Calu3 (cell line): ENCODE results near the gene NCK2. TPM values are rescaled to one million over a fixed set of nuclear protein-coding genes. Genes with fewer than 3 reads are reported as not detected.

Source experiments
- BruUV-seq: library from RNA; stranded (reverse); fragments of 400-500 nt; replicated peaks from 2 replicates; lab custom pipeline; 2021; lab: Mats Ljungman, UMichigan
- CTCF ChIA-PET: fragments of 300-600 bp; sonication (Branson Sonifier 250); formaldehyde crosslinking; loops from one replicate; lab custom pipeline; 2022; ENCODE audit warnings: antibody characterized with exemption; lab: Charles Lee
- DNase-seq: peaks from one replicate; pipeline ENCODE4 v3.0.0; 2022
- H3K27ac Mint-ChIP-seq: one replicate; pipeline ENCODE4 v1.8.0; 2022; ENCODE audit warnings: mixed read lengths; ENCODE audit not compliant: unreplicated experiment
- H3K27me3 Mint-ChIP-seq: one replicate; pipeline ENCODE4 v1.8.0; 2022; ENCODE audit warnings: mixed read lengths; ENCODE audit not compliant: unreplicated experiment
- H3K36me3 Mint-ChIP-seq: one replicate; pipeline ENCODE4 v1.8.0; 2022; ENCODE audit warnings: mild to moderate bottlenecking, moderate library complexity, mixed read lengths; ENCODE audit not compliant: insufficient read depth, unreplicated experiment
- H3K4me1 Mint-ChIP-seq: one replicate; pipeline ENCODE4 v1.8.0; 2022; ENCODE audit warnings: mild to moderate bottlenecking, low read depth, mixed read lengths; ENCODE audit not compliant: unreplicated experiment
- H3K4me3 Mint-ChIP-seq: one replicate; pipeline ENCODE4 v1.8.0; 2022; ENCODE audit warnings: mild to moderate bottlenecking, low read depth, moderate library complexity, mixed read lengths; ENCODE audit not compliant: unreplicated experiment
- H3K9me3 Mint-ChIP-seq: one replicate; pipeline ENCODE4 v1.8.0; 2022; ENCODE audit warnings: low read depth, mixed read lengths; ENCODE audit not compliant: unreplicated experiment
- intact Hi-C: fragments of 100-400 bp; cut with micrococcal nuclease; formaldehyde crosslinking; loops from one replicate; pipeline ENCODE4 v1.10.0; 2022; ENCODE audit not compliant: unreplicated experiment
- total RNA-seq: library from RNA; stranded (reverse); gene quantifications from 2 replicates; pipeline ENCODE4 v1.2.3, GENCODE V29; 2022
- TF ChIP-seq, protein P1 (sequence below): fragments of 200-600 bp; IDR thresholded peaks from one replicate; pipeline ENCODE4 v1.8.0; 2022; ENCODE audit warnings: antibody characterized with exemption; ENCODE audit not compliant: unreplicated experiment

Gene NCK2
- total RNA-seq, 1 experiment from 2014 or later = 88.6 TPM

DNA sequence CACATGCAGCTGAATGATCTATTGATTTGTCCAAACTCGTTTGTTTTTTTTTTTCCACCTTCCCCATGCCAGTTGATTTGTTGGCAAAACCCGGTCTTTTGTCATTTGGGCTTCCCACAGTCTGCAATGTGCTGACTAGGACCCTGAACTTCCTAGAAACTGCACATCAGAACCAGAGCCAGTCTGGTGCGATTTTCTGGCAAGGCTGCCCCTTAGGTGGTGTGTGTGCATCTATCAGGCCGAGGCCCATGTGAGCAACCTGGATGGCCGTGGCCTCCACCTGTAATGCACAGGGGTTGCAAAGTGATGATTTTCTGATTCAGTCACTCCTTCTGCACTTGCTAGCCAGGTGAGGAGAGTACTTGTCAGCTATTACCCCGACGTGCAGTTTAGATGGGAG, 47.8 kb downstream of the NCK2 start:
- intact Hi-C loops = no loop called here
- Mint-ChIP-seq H3K27ac (no peak overlapping the region), H3K36me3 (peaks cover 11% of the 10 kb centered on the region), H3K4me1 (peaks cover 34% of the 10 kb centered on the region), H3K9me3 (no peaks in the 10 kb centered on the region), H3K4me3 (no peak overlapping the region), H3K27me3 (no peaks in the 10 kb centered on the region)
- DNase-seq = no peak
- TF ChIP-seq, protein P1, sequence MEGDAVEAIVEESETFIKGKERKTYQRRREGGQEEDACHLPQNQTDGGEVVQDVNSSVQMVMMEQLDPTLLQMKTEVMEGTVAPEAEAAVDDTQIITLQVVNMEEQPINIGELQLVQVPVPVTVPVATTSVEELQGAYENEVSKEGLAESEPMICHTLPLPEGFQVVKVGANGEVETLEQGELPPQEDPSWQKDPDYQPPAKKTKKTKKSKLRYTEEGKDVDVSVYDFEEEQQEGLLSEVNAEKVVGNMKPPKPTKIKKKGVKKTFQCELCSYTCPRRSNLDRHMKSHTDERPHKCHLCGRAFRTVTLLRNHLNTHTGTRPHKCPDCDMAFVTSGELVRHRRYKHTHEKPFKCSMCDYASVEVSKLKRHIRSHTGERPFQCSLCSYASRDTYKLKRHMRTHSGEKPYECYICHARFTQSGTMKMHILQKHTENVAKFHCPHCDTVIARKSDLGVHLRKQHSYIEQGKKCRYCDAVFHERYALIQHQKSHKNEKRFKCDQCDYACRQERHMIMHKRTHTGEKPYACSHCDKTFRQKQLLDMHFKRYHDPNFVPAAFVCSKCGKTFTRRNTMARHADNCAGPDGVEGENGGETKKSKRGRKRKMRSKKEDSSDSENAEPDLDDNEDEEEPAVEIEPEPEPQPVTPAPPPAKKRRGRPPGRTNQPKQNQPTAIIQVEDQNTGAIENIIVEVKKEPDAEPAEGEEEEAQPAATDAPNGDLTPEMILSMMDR = no peak
- BruUV-seq = no TSS peak
- CTCF ChIA-PET = interaction anchor here (0.6 kb wide), 1 partner anchor 477 kb away, joined by 4 read pairs; no protein-coding TSS in a partner anchor

DNA sequence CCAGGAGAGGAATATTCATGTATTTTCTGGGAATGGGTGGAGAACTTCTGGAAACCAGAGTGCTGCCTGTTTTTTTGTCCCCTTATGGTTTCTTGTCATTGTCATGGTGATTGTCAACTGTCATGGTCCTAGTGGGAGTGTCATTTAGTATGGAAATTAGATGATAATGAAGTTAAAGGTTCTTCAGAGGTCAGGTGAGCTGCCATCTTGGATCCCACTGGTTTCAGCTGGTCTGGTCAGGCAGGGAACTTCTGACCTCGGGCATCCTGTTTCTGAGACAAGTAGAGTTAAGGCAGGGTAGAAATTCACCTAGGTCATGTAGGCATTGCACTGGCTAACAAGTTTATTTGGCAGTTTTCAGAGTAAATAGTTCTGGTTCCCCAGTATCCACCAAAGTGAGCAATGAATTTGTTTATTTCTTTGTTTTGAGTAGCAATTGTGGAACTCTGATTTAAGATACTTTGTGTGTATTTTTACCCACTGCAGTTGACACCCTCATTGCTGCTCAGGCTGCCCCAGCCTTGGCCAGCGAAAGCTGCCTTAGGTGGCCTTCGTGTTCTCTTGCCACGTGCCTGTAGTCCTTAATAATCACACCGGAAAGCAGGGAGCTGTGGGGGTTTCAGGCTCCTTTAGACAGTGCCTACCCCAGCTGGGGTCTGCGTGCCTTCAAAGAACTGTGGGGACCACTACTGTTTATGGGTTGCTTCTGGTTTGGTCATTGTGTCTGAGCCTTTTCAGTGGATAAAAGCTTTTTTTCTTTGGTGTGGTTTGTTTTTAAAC, 48.7 kb downstream of the NCK2 start:
- TF ChIP-seq, protein P1 = no peak
- no TSS peak for BruUV-seq
- CTCF ChIA-PET = no interaction called here
- DNase-seq = no peak
- Mint-ChIP-seq H3K27me3 (no peaks in the 10 kb centered on the region), H3K36me3 (peaks cover 11% of the 10 kb centered on the region), H3K27ac (no peak overlapping the region), H3K9me3 (no peaks in the 10 kb centered on the region), H3K4me1 (peaks cover 32% of the 10 kb centered on the region), H3K4me3 (no peak overlapping the region)
- intact Hi-C loops = no loop called here

DNA sequence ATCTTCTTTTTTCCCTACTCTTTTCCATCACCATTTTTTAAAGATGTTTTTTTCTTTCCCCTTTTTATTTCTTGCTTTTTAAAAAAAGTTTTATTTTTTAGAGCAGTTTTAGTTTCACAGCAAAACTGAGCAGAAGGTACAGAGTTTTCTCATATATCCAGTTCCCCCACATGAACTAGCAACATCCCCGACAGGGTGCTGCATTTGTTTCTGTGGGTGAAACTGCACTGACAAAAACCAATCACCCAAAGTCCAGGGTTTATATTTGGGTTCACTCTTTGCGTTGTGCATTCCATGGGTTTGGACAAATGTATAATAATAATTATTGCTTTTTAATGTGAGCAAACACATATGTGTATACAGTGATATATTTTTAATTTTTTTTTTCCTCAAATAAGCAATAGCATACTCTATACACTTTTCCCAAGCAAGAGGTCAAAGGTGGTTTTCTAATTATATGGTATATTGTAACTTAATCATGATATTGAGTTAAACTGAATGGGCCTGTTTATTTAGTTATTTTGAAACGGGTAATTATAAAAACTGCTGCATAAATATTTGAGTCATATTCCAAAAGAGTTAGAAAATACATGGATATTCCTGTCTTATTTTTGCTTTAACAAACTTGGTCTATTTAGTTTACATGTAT, 50.3 kb downstream of the NCK2 start:
- DNase-seq = no peak
- TF ChIP-seq, protein P1 = no peak
- Mint-ChIP-seq H3K4me1 (peaks cover 19% of the 10 kb centered on the region), H3K27me3 (no peaks in the 10 kb centered on the region), H3K36me3 (peaks cover 11% of the 10 kb centered on the region), H3K27ac (no peak overlapping the region), H3K9me3 (no peaks in the 10 kb centered on the region), H3K4me3 (no peak overlapping the region)
- BruUV-seq = no TSS peak
- CTCF ChIA-PET = no interaction called here
- intact Hi-C loops = no loop called here

DNA sequence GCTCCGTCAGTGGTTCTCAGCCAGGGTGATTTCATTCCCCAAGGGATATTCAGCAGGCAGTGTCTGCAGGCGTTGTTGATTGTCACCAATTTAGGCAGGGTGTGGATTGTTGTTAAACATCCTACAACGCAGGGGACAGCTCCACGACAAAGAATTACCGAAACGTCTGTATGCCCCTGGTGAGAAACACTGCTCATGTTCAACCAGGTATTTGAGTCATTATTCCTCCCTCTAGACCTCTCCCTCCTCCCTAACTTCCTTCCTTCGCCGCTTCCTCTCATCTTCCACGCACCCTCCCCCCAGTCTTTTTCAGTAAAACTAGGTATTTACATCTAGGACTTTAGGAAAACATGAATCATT, 50.8 kb downstream of the NCK2 start:
- Mint-ChIP-seq H3K27ac (no peak overlapping the region), H3K27me3 (no peaks in the 10 kb centered on the region), H3K36me3 (peaks cover 11% of the 10 kb centered on the region), H3K9me3 (no peaks in the 10 kb centered on the region), H3K4me1 (peaks cover 19% of the 10 kb centered on the region), H3K4me3 (no peak overlapping the region)
- intact Hi-C loops = no loop called here
- TF ChIP-seq, protein P1 = no peak
- CTCF ChIA-PET = no interaction called here
- BruUV-seq = no TSS peak
- DNase-seq = no peak
